ENCODE measurements around the gene ARHGAP26. TPM values are rescaled to one million over a fixed set of nuclear protein-coding genes. Genes with fewer than 3 reads are reported as not detected.

The ARHGAP26 gene
- total RNA-seq, 1 donor from 2014 or later: 15.1 TPM

GRCh38 chr5:142780871-142781270, 10.7 kb downstream of the ARHGAP26 start:
- intact Hi-C loops (cut with micrococcal nuclease): loop anchor here (5.0 kb wide), 2 partner anchors 64 to 911 kb away; no protein-coding TSS in a partner anchor
- H3K4me1 Mint-ChIP-seq (ENCODE audit: low read depth): peaks cover 74% of the 10 kb centered on the region
- no peak overlapping the region for H3K27ac Mint-ChIP-seq
- H3K4me3 Mint-ChIP-seq (ENCODE audit: low read depth): no peak overlapping the region
- H3K27me3 Mint-ChIP-seq (ENCODE audit: low read depth): no peaks in the 10 kb centered on the region
- H3K36me3 Mint-ChIP-seq (ENCODE audit: low read depth): peaks cover 8% of the 10 kb centered on the region
- DNase-seq (ENCODE audit: low spot score): no peak
- H3K9me3 Mint-ChIP-seq: no peaks in the 10 kb centered on the region

- Mint-ChIP-seq H3K27ac (peak overlapping the region; percentile 86), H3K27me3 (ENCODE audit: low read depth) (no peaks in the 10 kb centered on the region), H3K4me3 (ENCODE audit: low read depth) (no peak overlapping the region), H3K36me3 (ENCODE audit: low read depth) (peaks cover 11% of the 10 kb centered on the region), H3K4me1 (ENCODE audit: low read depth) (peaks cover 72% of the 10 kb centered on the region), H3K9me3 (no peaks in the 10 kb centered on the region)
- intact Hi-C loops (cut with micrococcal nuclease): loop anchor here (1.0 to 5.0 kb wide), 5 partner anchors 13 to 909 kb away; partner anchors contain the start of gene ARHGAP26
- DNase-seq (ENCODE audit: low spot score): no peak
Measured at GRCh38 chr5:142782976-142783530, 12.9 kb downstream of the ARHGAP26 start.

- no peaks in the 10 kb centered on the region for H3K9me3 Mint-ChIP-seq
Measured at GRCh38 chr5:142783601-142784341, 13.6 kb downstream of the ARHGAP26 start.

GRCh38 chr5:142784401-142784955, 14.3 kb downstream of the ARHGAP26 start:
- intact Hi-C loops (cut with micrococcal nuclease): loop anchor here (5.0 kb wide), 2 partner anchors 67 to 908 kb away; no protein-coding TSS in a partner anchor
- Mint-ChIP-seq H3K9me3 (no peaks in the 10 kb centered on the region), H3K4me3 (ENCODE audit: low read depth) (peak overlapping the region; percentile 11), H3K4me1 (ENCODE audit: low read depth) (peaks cover 59% of the 10 kb centered on the region), H3K36me3 (ENCODE audit: low read depth) (peaks cover 11% of the 10 kb centered on the region), H3K27me3 (ENCODE audit: low read depth) (no peaks in the 10 kb centered on the region), H3K27ac (peak overlapping the region; percentile 86)
- no peak for DNase-seq (ENCODE audit: low spot score)

More at GRCh38 chr5:142783601-142784341, 13.6 kb downstream of the ARHGAP26 start:
- peaks cover 66% of the 10 kb centered on the region for H3K4me1 Mint-ChIP-seq (ENCODE audit: low read depth)
- no peaks in the 10 kb centered on the region for H3K27me3 Mint-ChIP-seq (ENCODE audit: low read depth)
- intact Hi-C loops (cut with micrococcal nuclease): loop anchor here (1.0 to 5.0 kb wide), 5 partner anchors 13 to 909 kb away; partner anchors contain the start of gene ARHGAP26
- H3K4me3 Mint-ChIP-seq (ENCODE audit: low read depth): peak overlapping the region; percentile 27
- peaks cover 11% of the 10 kb centered on the region for H3K36me3 Mint-ChIP-seq (ENCODE audit: low read depth)
- peak; percentile 35 for DNase-seq (ENCODE audit: low spot score)
- peak overlapping the region; percentile 86 for H3K27ac Mint-ChIP-seq

- peak overlapping the region; percentile 14 for H3K4me3 Mint-ChIP-seq (ENCODE audit: low read depth)
- H3K9me3 Mint-ChIP-seq: no peaks in the 10 kb centered on the region
- DNase-seq (ENCODE audit: low spot score): no peak
- H3K27me3 Mint-ChIP-seq (ENCODE audit: low read depth): no peaks in the 10 kb centered on the region
- peaks cover 53% of the 10 kb centered on the region for H3K4me1 Mint-ChIP-seq (ENCODE audit: low read depth)
- peak overlapping the region; percentile 54 for H3K27ac Mint-ChIP-seq
- H3K36me3 Mint-ChIP-seq (ENCODE audit: low read depth): peaks cover 15% of the 10 kb centered on the region
- intact Hi-C loops (cut with micrococcal nuclease): no loop called here
Measured at GRCh38 chr5:142785206-142785605, 15.0 kb downstream of the ARHGAP26 start.

- H3K36me3 Mint-ChIP-seq (ENCODE audit: low read depth): peaks cover 21% of the 10 kb centered on the region
- no peak for DNase-seq (ENCODE audit: low spot score)
Measured at GRCh38 chr5:142789206-142789605, 19.0 kb downstream of the ARHGAP26 start.

GRCh38 chr5:142792012-142792864, 22.1 kb downstream of the ARHGAP26 start:
- no peak for DNase-seq (ENCODE audit: low spot score)
- Mint-ChIP-seq H3K4me3 (ENCODE audit: low read depth) (no peak overlapping the region), H3K27ac (no peak overlapping the region), H3K4me1 (ENCODE audit: low read depth) (peaks cover 18% of the 10 kb centered on the region), H3K27me3 (ENCODE audit: low read depth) (no peaks in the 10 kb centered on the region), H3K9me3 (no peaks in the 10 kb centered on the region), H3K36me3 (ENCODE audit: low read depth) (peaks cover 11% of the 10 kb centered on the region)
- intact Hi-C loops (cut with micrococcal nuclease): no loop called here

More at GRCh38 chr5:142789206-142789605, 19.0 kb downstream of the ARHGAP26 start:
- intact Hi-C loops (cut with micrococcal nuclease): no loop called here
- Mint-ChIP-seq H3K4me3 (ENCODE audit: low read depth) (no peak overlapping the region), H3K27ac (no peak overlapping the region), H3K9me3 (no peaks in the 10 kb centered on the region), H3K4me1 (ENCODE audit: low read depth) (peaks cover 23% of the 10 kb centered on the region), H3K27me3 (ENCODE audit: low read depth) (no peaks in the 10 kb centered on the region)

- intact Hi-C loops (cut with micrococcal nuclease): no loop called here
- no peaks in the 10 kb centered on the region for H3K27me3 Mint-ChIP-seq (ENCODE audit: low read depth)
Measured at GRCh38 chr5:142792865-142793232, 22.7 kb downstream of the ARHGAP26 start.

GRCh38 chr5:142794537-142794936, 24.4 kb downstream of the ARHGAP26 start:
- intact Hi-C loops (cut with micrococcal nuclease): no loop called here
- H3K36me3 Mint-ChIP-seq (ENCODE audit: low read depth): peaks cover 10% of the 10 kb centered on the region
- no peak overlapping the region for H3K27ac Mint-ChIP-seq
- no peak for DNase-seq (ENCODE audit: low spot score)
- H3K4me3 Mint-ChIP-seq (ENCODE audit: low read depth): no peak overlapping the region
- H3K9me3 Mint-ChIP-seq: no peaks in the 10 kb centered on the region
- H3K27me3 Mint-ChIP-seq (ENCODE audit: low read depth): no peaks in the 10 kb centered on the region
- H3K4me1 Mint-ChIP-seq (ENCODE audit: low read depth): peaks cover 38% of the 10 kb centered on the region

More at GRCh38 chr5:142792865-142793232, 22.7 kb downstream of the ARHGAP26 start:
- peaks cover 22% of the 10 kb centered on the region for H3K4me1 Mint-ChIP-seq (ENCODE audit: low read depth)
- H3K36me3 Mint-ChIP-seq (ENCODE audit: low read depth): peaks cover 11% of the 10 kb centered on the region
- no peak overlapping the region for H3K27ac Mint-ChIP-seq
- no peaks in the 10 kb centered on the region for H3K9me3 Mint-ChIP-seq
- DNase-seq (ENCODE audit: low spot score): no peak
- H3K4me3 Mint-ChIP-seq (ENCODE audit: low read depth): no peak overlapping the region

GRCh38 chr5:142795251-142795650, 25.1 kb downstream of the ARHGAP26 start:
- intact Hi-C loops (cut with micrococcal nuclease): no loop called here
- no peak for DNase-seq (ENCODE audit: low spot score)
- Mint-ChIP-seq H3K4me3 (ENCODE audit: low read depth) (no peak overlapping the region), H3K36me3 (ENCODE audit: low read depth) (peaks cover 6% of the 10 kb centered on the region), H3K27ac (no peak overlapping the region), H3K4me1 (ENCODE audit: low read depth) (peaks cover 46% of the 10 kb centered on the region), H3K9me3 (no peaks in the 10 kb centered on the region), H3K27me3 (ENCODE audit: low read depth) (no peaks in the 10 kb centered on the region)

GRCh38 chr5:142796492-142797109, 26.4 kb downstream of the ARHGAP26 start:
- intact Hi-C loops (cut with micrococcal nuclease): no loop called here
- no peak for DNase-seq (ENCODE audit: low spot score)
- Mint-ChIP-seq H3K36me3 (ENCODE audit: low read depth) (no peaks in the 10 kb centered on the region), H3K27ac (no peak overlapping the region), H3K9me3 (no peaks in the 10 kb centered on the region), H3K4me3 (ENCODE audit: low read depth) (no peak overlapping the region), H3K27me3 (ENCODE audit: low read depth) (no peaks in the 10 kb centered on the region), H3K4me1 (ENCODE audit: low read depth) (peaks cover 58% of the 10 kb centered on the region)

- Mint-ChIP-seq H3K36me3 (ENCODE audit: low read depth) (no peaks in the 10 kb centered on the region), H3K4me3 (ENCODE audit: low read depth) (no peak overlapping the region), H3K4me1 (ENCODE audit: low read depth) (peaks cover 64% of the 10 kb centered on the region), H3K27me3 (ENCODE audit: low read depth) (no peaks in the 10 kb centered on the region), H3K27ac (no peak overlapping the region), H3K9me3 (no peaks in the 10 kb centered on the region)
- intact Hi-C loops (cut with micrococcal nuclease): no loop called here
- DNase-seq (ENCODE audit: low spot score): no peak
Measured at GRCh38 chr5:142797420-142797819, 27.2 kb downstream of the ARHGAP26 start.

All from activated T-helper 2 cell treated with anti-CD3 and anti-CD28 coated beads, Interferon-gamma antibody, Interleukin-2, Interleukin-4, amounts not matched to agents 10 μg/mL and 5 μg/mL and 100 μg/mL, durations not matched to agents 14 hours and 24 hours and 36 hours (primary cell).